NCI-H1092 (cell line): ENCODE results near the gene CTSS.
"Not testable (repeated sequence)": the region's sequence is repeated elsewhere in the genome, so short reads cannot be mapped to it uniquely, and the experiment has no call there.

ENCODE experiments used
- DNase-seq: peaks from one replicate; lab custom pipeline; 2025; lab: John Stamatoyannopoulos, UW

The CTSS gene

DNA sequence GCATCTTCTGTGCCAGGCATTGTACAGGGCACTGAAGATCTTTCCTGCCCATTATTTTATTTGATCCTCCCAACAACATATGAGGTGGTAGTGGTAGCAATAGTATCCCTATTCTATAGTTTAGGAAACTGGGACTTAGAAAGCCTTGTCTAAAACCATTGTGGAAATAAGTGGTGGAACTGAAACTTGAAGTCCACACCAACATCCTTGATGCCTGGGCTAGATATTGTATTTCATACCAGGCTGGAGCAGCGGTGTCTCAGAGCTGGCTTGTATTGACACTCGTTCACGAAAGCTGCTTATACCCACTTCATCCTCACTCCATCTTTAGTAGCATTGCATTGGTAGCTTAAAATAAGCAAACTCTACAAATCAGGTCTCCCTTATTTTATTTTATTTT lies 9.7 kb upstream of the CTSS start:
- no peak for DNase-seq

- no peak for DNase-seq
Measured at GRCh38 chr1:150772326-150772725, 6.7 kb upstream of the CTSS start.

- DNase-seq = not testable (repeated sequence)
Measured at GRCh38 chr1:150767704-150768103, 2.1 kb upstream of the CTSS start.

DNA sequence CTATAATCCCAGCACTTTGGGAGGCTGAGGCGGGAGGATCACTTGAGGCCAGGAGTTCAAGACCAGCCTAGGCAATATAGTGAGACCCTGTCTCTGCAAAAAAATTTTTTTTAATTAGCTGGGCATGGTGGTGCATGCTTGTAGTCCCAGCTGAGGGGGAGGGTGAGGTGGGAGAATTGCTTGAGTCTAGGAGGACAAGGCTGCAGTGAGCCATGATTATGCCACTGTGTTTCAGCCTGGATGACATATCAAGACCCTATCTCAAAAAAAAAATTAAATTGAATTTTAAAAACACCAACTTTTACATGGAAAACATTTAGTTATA lies 361 bp upstream of the CTSS start:
- DNase-seq = not testable (repeated sequence)

DNA sequence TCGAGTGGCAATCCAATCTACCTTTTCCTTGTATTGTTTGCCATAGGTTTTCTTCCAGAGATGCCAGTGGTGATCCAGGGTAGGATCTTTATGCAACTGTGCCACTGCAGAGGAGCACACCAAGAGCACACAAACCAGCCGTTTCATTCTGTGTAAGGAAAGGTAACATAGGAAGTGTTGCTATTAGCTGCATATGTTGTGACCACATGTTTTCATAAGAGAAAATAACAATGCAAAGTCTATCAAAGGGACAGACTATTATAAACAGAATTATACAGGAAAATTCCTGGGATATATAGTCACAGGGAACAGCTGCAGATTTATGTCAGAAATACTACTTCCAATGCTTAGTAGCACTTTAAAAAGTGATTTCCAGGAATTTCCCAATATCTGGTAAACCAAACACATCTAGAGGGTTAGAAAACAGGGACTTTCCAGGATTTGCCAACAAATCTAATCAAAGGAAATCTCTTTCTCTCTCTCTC lies 919 bp downstream of the CTSS start:
- DNase-seq = no peak

DNA sequence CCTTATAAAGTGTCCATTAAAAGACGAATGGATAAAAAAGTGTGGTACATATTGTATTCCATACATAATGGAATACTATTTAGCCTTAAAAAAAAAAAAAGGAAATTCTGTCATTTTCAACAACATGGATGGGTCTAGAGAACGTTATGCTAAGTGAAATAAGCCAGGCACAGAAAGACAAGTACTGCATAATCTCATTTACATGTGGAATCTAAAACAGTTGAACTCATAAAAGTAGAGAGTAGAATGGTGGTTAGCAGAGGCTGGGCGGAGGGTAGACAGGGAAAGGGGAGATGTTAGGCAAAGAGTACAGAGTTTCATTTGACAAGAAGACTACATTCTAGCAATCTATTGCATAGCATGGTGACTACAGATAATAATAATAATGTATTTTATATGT lies 2.6 kb downstream of the CTSS start:
- DNase-seq = no peak

- DNase-seq = no peak
Measured at GRCh38 chr1:150762552-150762951, 3.0 kb downstream of the CTSS start.

DNA sequence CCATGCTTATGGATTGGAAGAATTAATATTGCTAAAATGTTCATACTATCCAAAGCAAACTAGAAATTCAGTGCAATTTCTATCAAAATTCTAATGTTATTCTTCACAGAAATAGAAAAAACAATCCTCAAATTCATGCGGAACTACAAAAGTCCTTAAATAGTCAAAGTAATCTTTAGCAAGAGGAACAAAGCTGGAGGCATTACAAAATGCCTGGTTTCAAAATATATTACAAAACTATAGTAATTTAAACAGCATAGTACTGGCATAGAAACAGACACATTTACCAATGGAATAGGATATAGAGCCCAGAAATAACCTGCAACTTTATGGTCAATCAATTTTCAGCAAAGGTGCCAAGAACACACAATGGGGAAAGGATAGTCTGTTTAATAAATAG lies 3.8 kb downstream of the CTSS start:
- no peak for DNase-seq

DNA sequence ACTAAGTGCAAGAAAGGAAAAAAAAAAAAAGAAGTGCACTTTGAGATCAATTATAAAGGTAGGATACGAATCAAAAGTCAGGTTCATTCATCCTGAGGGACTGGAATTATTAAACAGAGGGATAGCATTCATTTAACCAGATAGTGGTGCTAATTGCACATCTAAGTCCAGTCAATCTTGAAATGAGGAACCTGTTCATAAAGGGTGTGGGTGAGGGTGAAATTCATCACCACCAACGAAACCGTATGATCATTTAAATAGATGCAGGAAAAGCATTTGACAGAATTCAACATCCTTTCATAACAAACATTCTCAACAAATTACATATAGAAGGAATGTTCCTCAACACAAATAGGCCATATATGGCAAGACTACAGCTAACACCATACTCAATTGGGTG lies 5.6 kb downstream of the CTSS start:
- no peak for DNase-seq

- no peak for DNase-seq
Measured at GRCh38 chr1:150753416-150753815, 12.2 kb downstream of the CTSS start.

- no peak for DNase-seq
Measured at GRCh38 chr1:150751443-150751842, 14.1 kb downstream of the CTSS start.

DNA sequence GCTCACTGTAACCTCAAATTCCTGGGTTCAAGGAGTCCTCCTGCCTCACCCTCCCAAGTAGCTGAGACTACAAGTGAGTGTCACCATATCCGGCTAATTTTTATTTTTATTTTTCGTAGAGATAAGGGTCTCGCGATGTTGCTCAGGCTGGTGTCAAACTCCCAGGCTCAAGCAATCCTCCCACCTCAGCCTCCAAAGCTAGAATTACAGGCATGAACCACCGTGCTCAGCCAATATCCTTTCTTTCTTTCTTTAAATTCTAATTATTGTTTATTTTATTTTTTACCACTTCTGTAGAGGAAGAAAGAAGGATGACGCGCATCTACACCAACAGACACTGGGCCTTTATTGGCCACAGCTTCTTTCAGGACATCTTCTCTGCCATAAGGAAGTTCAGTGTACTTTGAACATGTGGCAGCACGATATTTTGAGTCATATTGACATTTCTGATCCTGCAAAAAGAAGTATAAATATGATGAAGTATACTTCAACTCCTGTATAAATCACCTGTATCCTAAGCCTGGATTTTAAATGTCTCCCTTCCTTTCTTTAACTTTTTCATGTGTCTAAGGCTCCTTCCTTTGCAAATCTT lies 15.8 kb downstream of the CTSS start:
- no peak for DNase-seq

DNA sequence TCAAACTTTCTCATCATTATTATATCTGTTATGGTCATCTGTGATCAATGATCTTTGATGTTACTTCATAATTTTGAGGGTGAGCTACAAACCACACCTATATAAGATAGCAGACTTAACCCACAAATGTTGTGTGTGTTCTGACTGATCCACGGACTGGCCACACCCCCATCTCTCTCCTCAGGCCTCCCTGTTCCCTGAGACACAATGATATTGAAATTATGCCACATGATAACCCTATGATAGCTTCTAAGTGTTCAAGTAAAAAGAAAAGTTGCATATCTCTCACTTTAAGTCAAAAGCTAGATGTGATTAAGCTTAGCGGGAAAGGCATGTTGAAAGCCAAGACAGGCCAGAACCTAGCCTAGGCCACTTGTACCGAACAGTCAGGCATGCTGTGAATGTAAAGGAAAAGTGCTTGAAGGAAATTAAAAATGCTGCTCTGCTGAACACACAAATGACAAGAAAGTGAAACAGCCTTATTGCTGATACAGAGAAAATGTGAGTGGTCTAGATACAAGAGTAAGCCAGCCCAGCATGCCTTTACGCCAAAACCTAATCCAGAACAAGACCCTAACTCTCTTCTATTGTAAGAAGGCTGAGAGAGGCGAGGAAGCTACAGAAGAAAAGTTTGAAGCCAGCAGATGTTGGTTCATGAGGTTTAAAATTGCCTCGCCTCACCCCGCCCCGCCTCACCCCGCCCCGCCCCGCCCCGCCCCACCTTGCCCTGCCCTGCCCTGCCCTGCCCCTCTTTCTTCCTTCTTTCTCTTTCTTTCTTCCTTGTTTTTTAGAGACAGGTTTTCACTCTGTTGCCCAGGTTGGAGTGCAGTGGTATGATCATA lies 16.5 kb downstream of the CTSS start:
- no peak for DNase-seq

GRCh38 chr1:150730130-150730721 lies 35.4 kb downstream of the CTSS start:
- no peak for DNase-seq

- no peak for DNase-seq
Measured at GRCh38 chr1:150724336-150724735, 41.2 kb downstream of the CTSS start.

DNA sequence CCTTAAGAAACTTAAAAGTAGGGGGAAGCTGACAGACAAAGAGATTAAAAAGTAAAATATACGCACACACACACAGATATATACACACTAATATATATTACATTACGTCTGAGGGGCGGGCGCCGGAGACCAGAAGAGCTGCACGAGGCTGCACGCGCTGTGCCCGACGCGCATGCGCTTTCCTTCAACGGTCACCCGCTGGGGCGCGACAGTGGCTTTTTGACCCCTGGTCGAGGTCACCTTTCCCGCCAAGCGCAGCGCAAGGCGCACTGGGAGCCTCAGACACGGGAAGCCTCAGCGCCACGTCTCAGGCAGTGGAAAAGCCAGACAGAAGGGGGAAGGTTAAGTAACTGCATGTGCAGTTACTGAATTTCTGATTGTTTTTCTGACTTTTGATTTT lies 44.9 kb downstream of the CTSS start, which contains the start of gene HORMAD1:
TSS of gene HORMAD1 (minus strand) at position 193 of the 400 bp plus-strand sequence. CDS start 1,390 bp downstream, outside the sequence.
- DNase-seq = no peak

DNA sequence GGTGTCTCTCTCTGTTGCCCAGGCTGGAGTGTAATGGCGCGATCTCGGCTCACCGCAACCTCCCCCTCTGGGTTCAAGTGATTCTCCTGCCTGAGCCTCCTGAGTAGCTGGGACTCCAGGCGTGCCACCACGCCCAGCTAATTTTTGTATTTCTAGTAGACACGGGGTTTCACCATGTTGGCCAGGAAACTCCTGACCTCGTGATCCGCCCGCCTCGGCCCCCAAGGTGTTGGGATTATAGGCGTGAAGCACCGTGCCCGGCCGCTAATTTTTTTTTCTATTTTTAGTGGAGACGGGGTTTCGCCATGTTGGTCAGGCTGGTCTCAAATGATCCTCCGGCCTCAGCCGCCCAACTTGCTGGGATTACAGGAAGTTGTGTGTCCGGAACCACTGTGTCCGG lies 45.5 kb downstream of the CTSS start:
- no peak for DNase-seq

DNA sequence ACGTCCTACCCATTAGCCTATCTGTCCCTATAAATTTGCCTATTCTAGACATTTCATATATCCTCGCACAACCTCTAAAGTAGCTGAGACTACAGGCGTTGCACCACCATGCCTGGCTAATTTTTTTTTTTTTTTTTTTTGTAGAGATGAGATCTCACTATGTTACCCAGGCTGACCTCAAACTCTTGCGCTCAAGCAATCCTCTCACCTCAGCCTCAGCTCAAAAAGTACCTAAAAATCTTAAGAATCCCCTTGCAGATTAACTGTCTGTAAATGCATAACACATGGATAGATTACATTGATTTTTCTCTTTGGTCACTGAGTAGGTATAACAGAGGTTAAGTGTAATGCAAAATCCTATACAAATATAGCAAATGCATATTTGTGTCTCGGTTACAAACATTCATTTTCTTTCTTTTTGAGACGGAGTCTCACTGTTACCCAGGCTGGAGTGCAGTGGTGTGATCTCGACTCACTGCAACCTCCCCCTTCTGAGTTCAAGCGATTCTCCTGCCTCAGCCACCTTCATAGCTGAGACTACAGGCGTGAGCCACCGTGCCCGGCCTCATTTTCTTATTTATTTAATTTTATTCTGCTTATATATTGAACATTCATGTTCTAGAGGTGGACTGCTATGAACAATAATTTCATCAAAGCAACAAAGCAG lies 47.2 kb downstream of the CTSS start:
- DNase-seq = no peak

GRCh38 chr1:150709031-150709430 lies 56.5 kb downstream of the CTSS start:
- not testable (repeated sequence) for DNase-seq

GRCh38 chr1:150708595-150708994 lies 57.0 kb downstream of the CTSS start:
- no peak for DNase-seq

GRCh38 chr1:150706091-150706490 lies 59.5 kb downstream of the CTSS start:
- no peak for DNase-seq

DNA sequence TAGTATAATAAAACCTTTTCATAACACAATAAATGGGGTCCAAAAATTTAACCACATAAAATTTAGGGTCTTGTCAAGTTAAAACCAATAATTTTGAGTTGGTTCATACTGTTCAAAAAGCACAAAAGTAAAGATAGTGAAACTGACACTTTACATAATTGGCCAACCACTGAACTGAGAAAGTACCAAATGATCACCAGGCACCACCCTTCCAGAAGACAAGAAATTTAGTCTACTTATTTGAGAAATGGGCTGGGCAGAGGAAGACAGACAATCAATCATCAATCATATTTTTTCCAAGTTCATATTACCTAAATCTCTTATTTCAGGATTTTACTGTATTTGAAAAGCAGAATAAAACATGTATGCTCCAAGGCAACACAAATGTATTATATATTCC lies 62.2 kb downstream of the CTSS start:
- DNase-seq = no peak
